Activated CD8-positive, alpha-beta memory T cell treated with anti-CD3 and anti-CD28 coated beads for 1 hour (primary cell): ENCODE results near the gene SMR3B.

ENCODE experiments used
- DNase-seq, 2 donors: peaks; one replicate each; pipeline ENCODE4 v3.0.0-alpha.2; 2020; ENCODE audit warnings: low read depth in 1 of 2; ENCODE audit errors: extremely low read depth in 1 of 2

The SMR3B gene

GRCh38 chr4:70382691-70383181 lies at the start of gene SMR3B:
Gene SMR3B (plus strand): TSS chr4:70383131. CDS start chr4:70384511, 1,380 bp downstream.
- DNase-seq, result no peak

- no peak for DNase-seq
These were observed 48.2 kb upstream of the SMR3B start, which contains the start of gene CABS1 for GRCh38 chr4:70334681-70335080. Gene CABS1 (plus strand): TSS chr4:70334981. CDS start chr4:70335040, 59 bp downstream.

- DNase-seq, result no peak
These were observed 46.9 kb upstream of the SMR3B start for GRCh38 chr4:70336043-70336442.

- no peak for DNase-seq
These were observed 45.0 kb upstream of the SMR3B start for GRCh38 chr4:70337886-70338420.

- no peak for DNase-seq
These were observed 26.7 kb upstream of the SMR3B start for GRCh38 chr4:70356185-70356584.

GRCh38 chr4:70359115-70359661 lies 23.7 kb upstream of the SMR3B start:
- DNase-seq, result no peak

GRCh38 chr4:70360460-70360859 lies 22.5 kb upstream of the SMR3B start, which contains the start of gene SMR3A:
Gene SMR3A (plus strand): TSS chr4:70360760. CDS start chr4:70362116, 1,356 bp downstream.
- no peak for DNase-seq

- DNase-seq, result no peak
These were observed 18.9 kb upstream of the SMR3B start for GRCh38 chr4:70364002-70364401.

GRCh38 chr4:70365479-70365878 lies 17.5 kb upstream of the SMR3B start:
- no peak for DNase-seq

- no peak for DNase-seq
These were observed 15.1 kb upstream of the SMR3B start for GRCh38 chr4:70367813-70368212.

GRCh38 chr4:70371987-70372386 lies 10.9 kb upstream of the SMR3B start:
- no peak for DNase-seq

- DNase-seq, result no peak
These were observed 10.2 kb upstream of the SMR3B start for GRCh38 chr4:70372760-70373159.

- DNase-seq, result no peak
These were observed 2.4 kb upstream of the SMR3B start for GRCh38 chr4:70380578-70380977.

GRCh38 chr4:70392057-70392776 lies 9.3 kb downstream of the SMR3B start:
- DNase-seq, result no peak

- no peak for DNase-seq
These were observed 14.6 kb downstream of the SMR3B start, which contains the start of gene OPRPN for GRCh38 chr4:70397580-70397979. Gene OPRPN (plus strand): TSS chr4:70397940. CDS start chr4:70399286, 1,346 bp downstream.

- no peak for DNase-seq
These were observed 16.4 kb downstream of the SMR3B start for GRCh38 chr4:70399319-70399718.

- no peak for DNase-seq
These were observed 19.8 kb downstream of the SMR3B start for GRCh38 chr4:70402762-70403161.

- no peak for DNase-seq
These were observed 22.8 kb downstream of the SMR3B start for GRCh38 chr4:70405765-70406164.

GRCh38 chr4:70425306-70425705 lies 42.4 kb downstream of the SMR3B start:
- no peak for DNase-seq

- DNase-seq, result no peak
These were observed 43.9 kb downstream of the SMR3B start for GRCh38 chr4:70426789-70427188.

- DNase-seq, result no peak
These were observed 54.3 kb downstream of the SMR3B start for GRCh38 chr4:70437197-70437596.
